Large intestine (tissue), 3 donors: ENCODE measurements around the gene SMPX. TPM values are rescaled to one million over a fixed set of nuclear protein-coding genes. Genes with fewer than 3 reads are reported as not detected.
"Not testable (repeated sequence)": the region's sequence is repeated elsewhere in the genome, so short reads cannot be mapped to it uniquely, and the experiment has no call there.

Source experiments
- DNase-seq, 2 donors: peaks; one replicate each; pipeline versions ENCODE4 v3.0.0 to v3.0.0-alpha.2; 2013
- H3K27ac ChIP-seq: one replicate; pipeline ENCODE4 v1.5.1; 2013; ENCODE audit warnings: low read length
- H3K27me3 ChIP-seq: 2 replicates; pipeline ENCODE4 v1.6.1; 2013; ENCODE audit warnings: low read length; ENCODE audit not compliant: control insufficient read depth, insufficient read depth
- H3K36me3 ChIP-seq: 2 replicates; pipeline ENCODE4 v1.6.1; 2013; ENCODE audit warnings: low read length; ENCODE audit not compliant: control insufficient read depth, insufficient read depth
- H3K4me1 ChIP-seq: one replicate; pipeline ENCODE4 v1.6.1; 2013; ENCODE audit warnings: low read length; ENCODE audit not compliant: control insufficient read depth, insufficient read depth
- H3K4me3 ChIP-seq: one replicate; pipeline ENCODE4 v1.5.1; 2013; ENCODE audit warnings: low read length
- H3K9me3 ChIP-seq: one replicate; pipeline ENCODE4 v1.6.1; 2013; ENCODE audit warnings: mild to moderate bottlenecking, low read depth, low read length, moderate library complexity; ENCODE audit not compliant: control insufficient read depth
- WGBS: methylation state at CpG from one replicate; pipeline ENCODE4 v1.1.5; 2013; ENCODE audit warnings: low lambda C conversion rate; ENCODE audit not compliant: insufficient coverage; 5-methylcytosine and 5-hydroxymethylcytosine counted together
- polyA plus RNA-seq: library from polyadenylated mRNA; unstranded; fragments of 120-200 nt; gene quantifications from one replicate; pipeline ENCODE4 v1.2.1, GENCODE V29; 2013

The SMPX gene
- polyA plus RNA-seq, 1 donor = 4.9 TPM

- no CpG with 5 or more reads among the region's 1 CpG for WGBS
- no peak for DNase-seq
- no peak overlapping the region for H3K4me3 ChIP-seq
Measured at GRCh38 chrX:21778236-21778635, 20.3 kb upstream of the SMPX start.

DNA sequence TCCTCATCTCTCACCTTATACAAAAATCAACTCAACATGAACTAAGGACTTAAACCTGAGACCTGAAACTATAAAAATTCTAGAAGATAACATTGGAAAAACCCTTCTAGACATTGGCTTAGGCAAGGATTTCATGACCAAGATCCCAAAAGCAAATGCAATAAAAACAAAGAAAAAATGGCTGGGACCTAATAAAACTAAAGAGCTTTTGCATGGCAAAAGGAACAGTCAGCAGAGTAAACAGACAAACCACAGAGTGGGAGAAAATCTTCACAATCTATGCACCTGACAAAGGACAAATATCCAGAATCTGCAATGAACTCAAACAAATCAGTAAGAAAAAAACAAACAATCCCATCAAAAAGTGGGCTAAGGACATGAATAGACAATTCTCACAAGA, 17.2 kb upstream of the SMPX start:
- H3K4me3 ChIP-seq, H3K27ac ChIP-seq, H3K9me3 ChIP-seq, H3K27me3 ChIP-seq, H3K36me3 ChIP-seq, DNase-seq, H3K4me1 ChIP-seq: not testable (repeated sequence)

More at GRCh38 chrX:21778236-21778635, 20.3 kb upstream of the SMPX start:
- H3K4me1 ChIP-seq = no peaks in the 10 kb centered on the region
- no peaks in the 10 kb centered on the region for H3K36me3 ChIP-seq
- H3K27ac ChIP-seq = no peak overlapping the region
- H3K27me3 ChIP-seq = no peaks in the 10 kb centered on the region
- H3K9me3 ChIP-seq = no peaks in the 10 kb centered on the region

DNA sequence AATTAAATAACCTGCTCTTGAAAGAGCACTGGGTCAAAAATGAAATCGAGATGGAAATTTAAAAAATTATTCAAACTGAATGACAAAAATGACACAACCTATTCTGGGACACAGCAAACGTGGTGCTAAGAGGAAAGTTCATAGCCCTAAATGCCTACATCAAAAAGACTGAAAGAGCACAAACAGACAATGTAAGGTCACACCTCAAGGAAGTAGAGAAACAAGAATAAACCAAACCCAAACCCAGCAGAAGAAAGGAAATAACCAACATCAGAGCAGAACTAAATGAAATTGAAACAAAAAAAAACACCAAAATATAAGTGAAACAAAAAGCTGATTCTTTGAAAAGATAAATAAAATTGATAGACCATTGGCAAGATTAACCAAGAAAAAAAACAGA, 15.1 kb upstream of the SMPX start:
- H3K4me3 ChIP-seq, H3K36me3 ChIP-seq, H3K27ac ChIP-seq, H3K4me1 ChIP-seq, H3K27me3 ChIP-seq, DNase-seq, H3K9me3 ChIP-seq: not testable (repeated sequence)
- no CpG with 5 or more reads among the region's 2 CpGs for WGBS

DNA sequence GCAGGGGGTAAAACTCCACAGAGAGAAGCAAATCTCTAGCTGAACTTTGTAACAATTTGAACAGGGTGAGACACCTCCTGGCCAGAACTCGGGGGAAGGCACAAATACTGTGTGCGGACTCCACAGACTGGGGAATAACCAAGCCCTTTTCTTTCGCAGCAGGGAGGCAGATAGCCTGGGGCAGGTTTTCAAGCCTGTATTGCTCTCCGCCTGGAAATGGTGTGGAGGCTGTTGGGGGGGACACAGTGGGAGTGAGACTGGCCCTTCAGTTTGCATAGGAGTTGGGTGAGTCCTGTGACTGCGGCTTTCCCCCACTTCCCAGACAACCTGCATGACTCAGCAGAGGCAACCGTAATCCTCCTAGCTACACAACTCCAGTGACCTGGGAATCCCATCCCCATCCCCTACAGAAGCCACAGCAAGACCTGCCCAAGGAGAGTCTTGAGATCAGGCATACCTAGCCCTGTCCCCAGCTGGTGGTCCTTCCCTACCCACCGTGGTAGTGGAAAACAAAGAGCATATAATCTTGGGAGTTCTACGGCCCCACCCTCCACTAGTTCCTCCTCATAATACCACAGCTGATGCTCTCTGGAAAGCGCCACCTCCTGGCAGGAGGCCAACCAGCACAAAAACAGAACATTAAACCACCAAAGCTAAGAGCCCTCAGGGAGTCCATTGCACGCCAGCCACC, 12.9 kb upstream of the SMPX start:
- no peaks in the 10 kb centered on the region for H3K36me3 ChIP-seq
- no CpG with 5 or more reads among the region's 10 CpGs for whole genome bisulfite sequencing
- no peak overlapping the region for H3K27ac ChIP-seq
- H3K9me3 ChIP-seq = no peaks in the 10 kb centered on the region
- H3K4me1 ChIP-seq = no peaks in the 10 kb centered on the region
- H3K4me3 ChIP-seq = no peak overlapping the region
- DNase-seq = peak in 1 of 2 donors; percentile 22
- H3K27me3 ChIP-seq = no peaks in the 10 kb centered on the region

DNA sequence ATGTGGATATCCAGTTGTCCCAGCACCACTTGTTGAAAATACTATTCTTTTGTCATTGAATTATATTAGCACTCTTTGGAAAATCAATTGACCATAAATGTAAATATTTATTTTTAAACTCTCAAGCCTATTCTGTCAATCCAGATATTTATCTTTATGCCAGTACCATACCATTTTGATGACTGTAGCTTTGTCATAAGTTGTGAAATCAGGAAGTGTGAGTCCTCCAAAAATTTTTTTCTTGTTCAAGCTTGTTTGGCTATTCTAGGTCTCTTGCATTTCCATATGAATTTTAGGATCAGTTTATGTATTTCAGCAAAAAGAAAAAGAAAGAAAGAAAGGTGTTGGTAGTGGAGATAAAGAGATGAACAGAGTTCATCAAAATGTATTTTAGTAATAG, 8.2 kb upstream of the SMPX start:
- Histone ChIP-seq H3K4me3 (no peak overlapping the region), H3K27ac (no peak overlapping the region), H3K36me3 (no peaks in the 10 kb centered on the region), H3K4me1 (no peaks in the 10 kb centered on the region), H3K27me3 (no peaks in the 10 kb centered on the region), H3K9me3 (no peaks in the 10 kb centered on the region)
- no peak for DNase-seq

- Histone ChIP-seq H3K27ac (no peak overlapping the region), H3K27me3 (no peaks in the 10 kb centered on the region), H3K9me3 (no peaks in the 10 kb centered on the region), H3K4me3 (no peak overlapping the region), H3K36me3 (no peaks in the 10 kb centered on the region), H3K4me1 (no peaks in the 10 kb centered on the region)
- DNase-seq = no peak
- no CpG with 5 or more reads among the region's 3 CpGs for WGBS
Measured at GRCh38 chrX:21764008-21764407, 6.1 kb upstream of the SMPX start.

- WGBS = no CpG with 5 or more reads among the region's 1 CpG
- no peaks in the 10 kb centered on the region for H3K9me3 ChIP-seq
Measured at GRCh38 chrX:21758488-21758887, 572 bp upstream of the SMPX start.

DNA sequence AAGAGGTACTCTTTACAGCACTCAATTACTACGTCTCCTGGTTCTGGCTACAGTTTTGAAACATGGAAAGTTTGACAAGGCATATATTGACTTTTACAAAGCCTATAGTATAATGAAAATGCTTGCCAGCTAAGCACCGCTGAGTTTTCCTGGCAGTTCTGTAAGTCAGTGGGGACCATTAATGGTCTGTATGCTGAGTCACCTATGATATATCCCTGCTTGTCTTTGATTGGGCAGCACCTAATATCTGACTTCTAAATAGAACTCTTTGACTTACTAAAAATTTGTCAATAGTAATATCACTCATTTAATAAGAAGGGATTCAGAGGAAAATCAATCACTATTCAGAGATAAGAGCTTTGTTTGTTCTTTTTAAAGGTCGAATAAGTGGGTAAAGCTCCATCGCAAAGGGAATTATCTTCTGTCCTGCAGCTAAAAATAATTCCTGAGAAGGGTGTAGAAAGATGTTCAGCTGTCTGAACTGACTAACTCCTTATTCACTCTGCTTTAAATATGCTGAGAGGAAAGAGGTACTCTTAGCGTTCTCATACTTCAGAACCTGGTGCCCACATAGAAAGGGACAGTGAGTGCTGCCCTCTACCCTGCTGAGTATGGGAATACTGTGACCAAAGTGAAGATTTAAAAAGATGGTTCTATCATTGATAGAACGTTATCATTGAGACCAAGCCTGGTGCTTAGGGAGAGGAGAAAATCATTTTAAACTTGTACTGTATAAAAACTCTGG, 959 bp downstream of the SMPX start:
- Histone ChIP-seq H3K4me1 (no peaks in the 10 kb centered on the region), H3K27ac (no peak overlapping the region), H3K9me3 (no peaks in the 10 kb centered on the region), H3K36me3 (no peaks in the 10 kb centered on the region), H3K27me3 (no peaks in the 10 kb centered on the region), H3K4me3 (no peak overlapping the region)
- WGBS = no CpG with 5 or more reads among the region's 6 CpGs
- no peak for DNase-seq

More at GRCh38 chrX:21758488-21758887, 572 bp upstream of the SMPX start:
- H3K4me1 ChIP-seq = no peaks in the 10 kb centered on the region
- no peak overlapping the region for H3K27ac ChIP-seq
- H3K27me3 ChIP-seq = no peaks in the 10 kb centered on the region
- H3K4me3 ChIP-seq = no peak overlapping the region
- H3K36me3 ChIP-seq = no peaks in the 10 kb centered on the region
- no peak for DNase-seq

GRCh38 chrX:21749924-21750323, 8.0 kb downstream of the SMPX start:
- H3K27ac ChIP-seq = no peak overlapping the region
- no peaks in the 10 kb centered on the region for H3K36me3 ChIP-seq
- no peak overlapping the region for H3K4me3 ChIP-seq
- DNase-seq = no peak
- whole genome bisulfite sequencing = no CpG with 5 or more reads among the region's 1 CpG
- H3K4me1 ChIP-seq = peaks cover 2% of the 10 kb centered on the region
- no peaks in the 10 kb centered on the region for H3K9me3 ChIP-seq
- H3K27me3 ChIP-seq = no peaks in the 10 kb centered on the region

- DNase-seq = no peak
Measured at GRCh38 chrX:21748235-21748634, 9.7 kb downstream of the SMPX start.

DNA sequence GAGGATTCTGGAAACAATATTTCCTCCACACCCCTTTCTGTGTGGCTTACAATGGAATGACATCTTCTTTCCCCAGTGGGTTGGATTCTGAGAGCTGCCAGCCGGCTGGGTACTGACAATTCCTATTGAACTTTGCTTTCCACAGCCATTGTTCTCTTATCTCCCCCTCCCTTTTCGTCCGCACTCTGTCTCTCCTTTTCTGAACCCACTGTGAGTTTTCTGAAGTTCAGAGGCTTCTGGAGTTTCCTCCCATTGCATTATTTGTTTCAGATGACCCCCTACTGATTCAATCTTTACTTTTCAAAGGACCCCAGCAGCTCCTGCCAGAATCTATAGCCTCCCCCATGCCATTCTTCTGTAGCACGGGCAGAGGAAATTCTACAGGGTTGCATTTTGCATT, 10.4 kb downstream of the SMPX start:
- Histone ChIP-seq H3K36me3 (no peaks in the 10 kb centered on the region), H3K27ac (no peak overlapping the region), H3K4me3 (no peak overlapping the region), H3K27me3 (no peaks in the 10 kb centered on the region), H3K9me3 (no peaks in the 10 kb centered on the region), H3K4me1 (peaks cover 2% of the 10 kb centered on the region)
- DNase-seq = peak in 1 of 2 donors; percentile 59
- no CpG with 5 or more reads among the region's 4 CpGs for WGBS

More at GRCh38 chrX:21748235-21748634, 9.7 kb downstream of the SMPX start:
- H3K4me3 ChIP-seq = no peak overlapping the region
- no peaks in the 10 kb centered on the region for H3K36me3 ChIP-seq
- H3K9me3 ChIP-seq = no peaks in the 10 kb centered on the region
- no peaks in the 10 kb centered on the region for H3K27me3 ChIP-seq
- WGBS = no CpG with 5 or more reads among the region's 5 CpGs
- no peak overlapping the region for H3K27ac ChIP-seq
- H3K4me1 ChIP-seq = peaks cover 2% of the 10 kb centered on the region
